Activated CD8-positive, alpha-beta memory T cell treated with anti-CD3 and anti-CD28 coated beads, Interleukin-2, amount 50 U/mL, for 1 hour (primary cell): ENCODE measurements around the gene STX16.

ENCODE experiments used
- DNase-seq: peaks from one replicate; pipeline ENCODE4 v3.0.0-alpha.2; 2020; ENCODE audit errors: extremely low read depth

Gene STX16

GRCh38 chr20:58710481-58711265, 59.6 kb downstream of the STX16 start:
- no peak for DNase-seq

GRCh38 chr20:58711266-58712051, 60.4 kb downstream of the STX16 start:
- DNase-seq, result no peak

- no peak for DNase-seq
These were observed 61.2 kb downstream of the STX16 start for GRCh38 chr20:58712151-58712791.

GRCh38 chr20:58712806-58713731, 62.0 kb downstream of the STX16 start:
- no peak for DNase-seq

GRCh38 chr20:58713801-58714339, 62.8 kb downstream of the STX16 start:
- no peak for DNase-seq

- no peak for DNase-seq
These were observed 63.3 kb downstream of the STX16 start for GRCh38 chr20:58714340-58714922.

GRCh38 chr20:58714923-58715351, 63.9 kb downstream of the STX16 start:
- no peak for DNase-seq

- no peak for DNase-seq
These were observed 64.3 kb downstream of the STX16 start for GRCh38 chr20:58715391-58715800.

GRCh38 chr20:58715801-58716475, 64.9 kb downstream of the STX16 start:
- no peak for DNase-seq

- DNase-seq, result no peak
These were observed 65.6 kb downstream of the STX16 start for GRCh38 chr20:58716476-58717277.

- DNase-seq, result no peak
These were observed 66.4 kb downstream of the STX16 start for GRCh38 chr20:58717278-58718091.

- DNase-seq, result no peak
These were observed 67.1 kb downstream of the STX16 start for GRCh38 chr20:58718121-58718563.

- no peak for DNase-seq
These were observed 67.6 kb downstream of the STX16 start for GRCh38 chr20:58718729-58719128.

- no peak for DNase-seq
These were observed 68.2 kb downstream of the STX16 start for GRCh38 chr20:58719258-58719657.

GRCh38 chr20:58719971-58720371, 68.9 kb downstream of the STX16 start:
- no peak for DNase-seq

- DNase-seq, result no peak
These were observed 69.8 kb downstream of the STX16 start for GRCh38 chr20:58720890-58721289.

GRCh38 chr20:58721951-58722778, 71.1 kb downstream of the STX16 start:
- no peak for DNase-seq
